OCI-LY7 (cell line): Measurements from ENCODE around the gene TBC1D8.

Experiments
- EZH2phosphoT487 ChIP-seq: fragments of 200-600 bp; sonication (generic); IDR thresholded peaks from 2 replicates; pipeline ENCODE4 v1.6.1; 2018; ENCODE audit warnings: low read depth, borderline replicate concordance, mild to moderate bottlenecking, mixed run types, antibody characterized with exemption, low read length, moderate library complexity, mixed read lengths
- TF ChIP-seq, protein P1 (sequence below): fragments of 200-600 bp; sonication (generic); conservative IDR thresholded peaks from 2 replicates; pipeline ENCODE4 v1.5.1; 2014; ENCODE audit warnings: mild to moderate bottlenecking, antibody characterized with exemption, low read length, moderate library complexity, mixed read lengths

DNA sequence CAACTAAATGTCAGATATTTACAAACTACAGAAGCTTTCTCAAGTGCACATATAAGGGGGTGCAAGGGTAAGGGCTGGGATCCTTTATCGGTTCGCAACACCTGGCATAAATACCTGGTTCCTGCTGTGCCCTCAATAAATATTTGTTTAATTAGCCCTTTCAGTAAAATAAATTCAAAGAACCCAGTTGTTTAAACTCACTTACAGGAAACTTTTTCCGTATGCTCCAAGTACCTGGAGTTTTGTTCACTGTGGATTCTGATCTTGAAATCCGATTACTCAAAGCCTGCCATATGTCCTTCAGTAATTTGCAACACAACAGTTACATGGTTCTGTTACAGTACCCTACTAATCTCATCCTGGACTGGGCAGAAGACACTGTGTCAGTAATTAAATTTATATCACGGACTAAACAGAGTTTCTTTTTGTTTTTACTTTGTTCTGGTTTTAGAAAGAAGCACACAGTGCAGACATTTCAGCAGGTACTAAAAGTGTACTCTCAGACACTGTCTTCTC is 36.9 kb downstream of the TBC1D8 start:
- TF ChIP-seq, protein P1, sequence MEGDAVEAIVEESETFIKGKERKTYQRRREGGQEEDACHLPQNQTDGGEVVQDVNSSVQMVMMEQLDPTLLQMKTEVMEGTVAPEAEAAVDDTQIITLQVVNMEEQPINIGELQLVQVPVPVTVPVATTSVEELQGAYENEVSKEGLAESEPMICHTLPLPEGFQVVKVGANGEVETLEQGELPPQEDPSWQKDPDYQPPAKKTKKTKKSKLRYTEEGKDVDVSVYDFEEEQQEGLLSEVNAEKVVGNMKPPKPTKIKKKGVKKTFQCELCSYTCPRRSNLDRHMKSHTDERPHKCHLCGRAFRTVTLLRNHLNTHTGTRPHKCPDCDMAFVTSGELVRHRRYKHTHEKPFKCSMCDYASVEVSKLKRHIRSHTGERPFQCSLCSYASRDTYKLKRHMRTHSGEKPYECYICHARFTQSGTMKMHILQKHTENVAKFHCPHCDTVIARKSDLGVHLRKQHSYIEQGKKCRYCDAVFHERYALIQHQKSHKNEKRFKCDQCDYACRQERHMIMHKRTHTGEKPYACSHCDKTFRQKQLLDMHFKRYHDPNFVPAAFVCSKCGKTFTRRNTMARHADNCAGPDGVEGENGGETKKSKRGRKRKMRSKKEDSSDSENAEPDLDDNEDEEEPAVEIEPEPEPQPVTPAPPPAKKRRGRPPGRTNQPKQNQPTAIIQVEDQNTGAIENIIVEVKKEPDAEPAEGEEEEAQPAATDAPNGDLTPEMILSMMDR = no peak
- no peak for TF ChIP-seq EZH2phosphoT487
